HCEC 1CT (cell line): ENCODE data around the gene BMPER.
A peak's percentile ranks its signal among the peaks of the same experiment; 100 is the strongest.

Source experiments
- DNase-seq: peaks from one replicate; pipeline ENCODE4 v3.0.0-alpha.2; 2017

The BMPER gene

DNA sequence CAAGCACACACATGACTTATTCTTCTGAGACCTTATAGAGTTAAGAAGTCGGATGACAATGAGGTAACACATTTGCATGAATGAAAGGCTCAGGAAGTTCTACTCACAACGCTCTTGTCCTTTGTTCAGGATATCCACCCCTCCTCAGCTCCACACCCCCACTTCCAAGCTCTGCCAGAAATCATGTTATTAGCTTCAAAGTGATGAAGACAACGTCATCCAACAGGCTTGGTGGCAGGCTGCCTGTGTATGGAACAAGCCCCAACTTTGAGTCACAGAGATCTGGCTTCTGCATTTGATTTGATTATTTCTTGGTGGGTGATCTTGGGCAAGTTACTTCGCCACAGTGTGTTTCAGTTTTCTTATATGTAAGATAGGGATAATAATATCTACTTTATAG lies 12.4 kb upstream of the BMPER start:
- no peak for DNase-seq

DNA sequence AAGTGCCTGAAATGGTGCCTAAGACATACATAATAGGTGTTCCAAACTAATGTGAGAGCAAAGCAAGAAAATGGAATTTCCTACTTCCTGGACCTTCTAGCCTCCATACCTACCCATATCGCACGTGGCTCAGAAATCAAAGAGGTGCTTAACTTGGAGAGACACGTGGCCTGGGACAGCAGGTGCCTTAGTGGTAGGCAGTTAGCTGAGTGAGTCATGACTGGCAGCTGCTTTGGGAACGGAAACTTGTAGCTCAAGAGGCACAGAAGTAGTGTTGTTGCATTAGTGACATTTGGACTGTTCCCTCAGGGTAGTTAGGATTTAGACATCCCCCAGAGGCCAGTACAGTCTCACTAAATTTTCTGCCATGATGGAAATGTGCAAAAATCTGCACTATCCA lies 12.0 kb upstream of the BMPER start:
- no peak for DNase-seq

DNA sequence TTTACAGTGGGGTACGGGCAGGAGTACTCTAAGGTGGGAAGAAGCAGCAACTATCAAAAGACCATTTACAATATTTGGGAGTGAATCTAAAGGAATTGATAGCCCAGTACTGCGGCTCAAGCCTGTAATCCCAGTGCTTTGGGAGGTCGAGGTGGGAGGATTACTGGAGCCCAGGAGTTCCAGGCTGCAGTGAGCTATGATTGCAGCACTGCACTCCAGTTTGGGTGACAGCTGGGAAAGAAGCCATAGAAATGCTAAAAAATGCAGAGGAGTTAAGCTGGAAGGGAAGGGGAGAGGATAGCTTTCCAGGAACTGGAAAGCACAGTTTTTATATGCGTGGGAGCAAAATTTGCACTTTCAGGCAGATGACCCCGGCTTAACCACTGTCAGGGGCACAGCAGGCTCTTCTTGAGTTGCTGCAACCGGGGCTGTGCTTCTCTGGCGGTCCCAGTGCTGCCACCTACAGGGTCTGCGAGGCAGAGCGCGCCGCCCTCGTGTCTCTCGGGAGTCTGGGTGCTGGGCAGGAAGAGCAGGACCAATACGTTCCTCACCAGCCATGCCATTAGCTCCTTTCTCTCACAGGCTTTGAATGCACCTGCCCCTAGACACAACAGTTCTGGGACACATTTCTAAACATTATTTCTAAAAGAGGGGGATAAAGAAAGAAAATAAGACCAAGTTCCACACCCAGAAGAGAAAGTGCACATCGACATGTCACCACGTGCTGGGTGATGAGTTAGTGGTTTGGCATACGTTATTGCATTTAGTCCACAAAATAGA lies 10.1 kb upstream of the BMPER start:
- DNase-seq = peak; percentile 76

DNA sequence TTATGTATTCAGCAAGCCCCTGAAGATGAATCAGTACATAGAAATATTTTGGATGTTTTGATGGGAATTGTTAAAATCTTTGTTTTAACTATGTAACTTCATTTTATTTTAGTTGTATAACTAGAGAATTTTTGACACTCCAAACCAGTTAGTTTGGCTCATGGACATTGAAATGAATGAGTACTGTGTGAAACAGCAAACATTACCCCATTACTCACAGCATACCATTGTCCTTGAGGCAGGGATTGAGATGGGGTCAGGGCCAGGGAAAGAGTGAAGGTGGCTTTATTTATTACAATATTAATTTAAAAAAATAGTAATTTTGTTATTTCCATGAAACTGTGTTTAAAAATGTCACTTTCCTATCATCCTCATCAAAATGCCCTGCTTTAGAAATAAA lies 4.8 kb upstream of the BMPER start:
- peak; percentile 61 for DNase-seq

DNA sequence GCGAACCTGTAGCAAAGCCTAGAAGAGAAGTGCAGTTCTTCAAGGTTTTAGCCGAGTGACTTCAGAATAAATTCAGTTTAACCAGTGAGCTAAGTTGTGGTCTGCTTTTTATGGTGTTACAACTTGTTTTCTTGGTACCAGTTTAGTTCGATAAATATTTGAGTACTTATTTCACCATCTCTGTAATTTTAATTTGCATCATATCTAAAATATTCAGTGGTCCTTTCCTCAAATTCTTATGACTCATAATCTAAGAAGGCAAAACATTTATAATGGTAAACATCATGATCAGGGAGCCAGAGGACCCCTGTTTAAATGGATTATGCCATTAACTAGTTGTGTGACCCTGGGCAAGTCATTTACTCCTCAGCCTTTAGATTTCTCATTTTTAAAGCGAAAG lies 4.1 kb upstream of the BMPER start:
- peak; percentile 67 for DNase-seq

DNA sequence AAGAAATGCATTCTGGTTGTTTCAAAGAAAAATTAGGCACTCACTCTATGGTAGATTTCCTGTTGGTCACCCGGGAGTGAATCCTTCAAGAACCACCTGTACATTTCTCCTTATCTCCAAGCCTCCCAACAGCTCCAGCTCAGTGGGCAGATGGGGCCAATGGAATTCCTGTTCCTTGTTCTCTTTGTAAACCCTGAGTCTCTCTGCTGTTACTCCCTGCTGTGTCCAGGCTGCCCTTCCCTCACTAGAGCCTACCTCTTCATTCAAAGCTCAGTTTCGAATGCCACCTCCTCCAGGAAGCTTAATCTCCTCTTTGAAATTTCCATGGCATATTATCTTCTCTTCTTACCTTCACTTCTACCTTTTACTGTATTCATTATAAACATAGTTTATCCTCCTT lies 3.5 kb upstream of the BMPER start:
- DNase-seq = no peak

DNA sequence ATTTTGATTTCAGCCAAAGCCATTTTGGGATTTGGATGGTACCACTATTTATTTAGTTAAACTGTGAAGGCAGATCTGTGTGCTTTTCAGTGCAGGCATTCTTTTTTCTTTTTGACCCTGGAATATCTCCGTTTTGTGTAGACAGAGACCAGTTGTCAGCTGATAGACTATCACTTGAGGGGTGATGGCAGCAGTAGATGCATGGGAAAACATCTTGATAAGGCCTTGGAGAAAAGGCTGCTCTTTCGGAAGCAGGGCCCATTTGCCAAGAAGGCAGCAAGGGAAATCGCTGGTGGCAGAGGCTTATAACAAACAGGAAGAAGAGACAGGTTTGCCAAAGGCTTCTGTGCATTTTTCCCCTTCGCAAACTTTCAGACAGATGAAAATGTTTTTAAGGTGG lies 2.6 kb upstream of the BMPER start:
- no peak for DNase-seq

DNA sequence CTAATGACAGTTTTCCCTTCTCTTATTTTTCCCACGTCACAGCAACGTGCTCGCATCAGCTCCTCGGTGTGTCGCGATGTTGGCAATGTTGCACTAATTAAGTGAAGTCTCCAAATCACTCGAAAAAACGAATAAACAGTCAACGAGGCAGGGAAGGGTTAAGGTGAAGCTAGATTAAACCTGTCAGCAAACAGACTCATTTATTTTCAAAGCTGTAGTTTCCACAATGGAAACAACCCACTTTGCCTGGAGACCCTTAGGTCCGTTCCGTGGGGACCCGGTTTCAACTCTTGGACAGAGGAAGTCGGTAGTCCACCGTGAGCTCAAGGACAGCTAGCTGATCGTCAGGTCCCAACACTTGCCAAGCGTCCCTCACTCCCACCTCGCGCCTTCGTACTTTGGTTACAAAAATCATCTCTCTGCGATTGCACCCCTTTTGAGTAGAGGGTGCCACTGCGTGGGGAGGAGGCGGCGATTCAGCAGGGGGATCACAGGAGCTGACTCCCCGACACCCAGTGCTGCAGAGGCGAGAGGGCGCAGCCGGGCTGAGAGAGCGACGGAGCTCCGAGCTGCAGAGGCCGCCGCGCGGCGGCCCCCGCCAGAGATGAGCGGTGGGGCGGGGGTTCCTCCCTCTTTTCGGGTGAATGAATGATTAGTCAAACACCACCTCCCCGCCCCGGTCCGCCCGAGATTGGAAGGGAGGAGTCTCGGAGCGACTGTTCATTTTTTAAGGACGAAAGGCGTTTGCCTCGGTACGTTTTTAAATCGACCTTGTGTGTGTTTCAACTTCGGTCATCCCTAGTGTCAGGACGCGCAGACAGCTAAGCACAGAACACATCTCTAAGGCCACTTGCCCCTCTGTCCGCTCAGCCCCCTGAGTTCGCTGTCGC lies 1.3 kb upstream of the BMPER start:
- DNase-seq = peak; percentile 81

DNA sequence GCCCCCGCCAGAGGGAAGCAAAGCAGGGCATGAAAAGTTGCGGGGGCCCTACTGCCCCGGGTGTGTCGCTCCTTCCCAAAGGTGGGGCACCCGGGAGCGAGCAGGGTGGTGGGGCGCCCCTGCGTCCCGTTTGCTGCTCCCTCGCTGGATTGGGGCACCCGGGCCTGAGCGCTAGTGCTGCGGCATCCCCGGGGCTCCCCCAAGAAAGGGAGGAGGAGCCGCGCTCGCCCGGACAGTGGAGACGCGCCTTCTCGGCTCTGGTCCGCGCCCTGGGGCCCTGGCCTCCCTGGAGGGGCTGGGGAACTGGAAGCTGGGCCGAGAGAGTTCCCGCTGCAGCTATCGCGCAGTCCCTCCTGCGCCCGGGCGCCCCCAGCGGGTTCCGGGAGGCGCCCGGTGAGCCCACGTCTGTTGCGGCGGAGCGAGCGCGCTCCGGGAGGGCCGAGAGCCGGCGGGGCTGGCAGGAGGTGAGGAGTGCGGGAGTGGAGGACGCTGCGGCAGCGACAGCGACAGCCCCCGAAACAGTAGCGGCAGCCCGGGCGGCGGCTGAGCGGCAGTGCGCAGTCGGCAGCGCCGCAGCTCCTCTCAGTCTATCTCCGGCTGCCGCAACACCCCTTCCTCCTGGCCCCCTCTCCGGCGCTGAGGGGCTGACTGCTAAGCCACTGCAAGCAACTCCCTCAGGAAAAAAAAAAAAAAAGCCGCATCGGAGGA lies 504 bp upstream of the BMPER start:
- DNase-seq = peak; percentile 78

DNA sequence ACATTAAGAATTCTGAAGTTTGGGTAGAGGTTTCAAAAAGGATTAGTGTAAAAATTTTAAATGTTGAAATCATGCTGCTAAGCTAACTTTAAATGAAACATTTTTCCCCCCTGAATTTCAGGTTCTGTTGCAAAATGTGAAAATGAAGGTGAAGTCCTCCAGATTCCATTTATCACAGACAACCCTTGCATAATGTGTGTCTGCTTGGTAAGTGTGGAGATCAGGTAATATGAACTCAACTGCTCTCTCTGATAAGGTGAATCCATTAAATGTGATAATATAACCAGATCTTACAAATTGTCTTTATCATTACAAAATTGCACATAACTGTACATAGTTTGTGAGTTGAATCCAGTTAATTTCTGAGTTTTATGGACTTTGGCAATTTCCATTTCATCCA lies 1.4 kb downstream of the BMPER start:
- DNase-seq = no peak

DNA sequence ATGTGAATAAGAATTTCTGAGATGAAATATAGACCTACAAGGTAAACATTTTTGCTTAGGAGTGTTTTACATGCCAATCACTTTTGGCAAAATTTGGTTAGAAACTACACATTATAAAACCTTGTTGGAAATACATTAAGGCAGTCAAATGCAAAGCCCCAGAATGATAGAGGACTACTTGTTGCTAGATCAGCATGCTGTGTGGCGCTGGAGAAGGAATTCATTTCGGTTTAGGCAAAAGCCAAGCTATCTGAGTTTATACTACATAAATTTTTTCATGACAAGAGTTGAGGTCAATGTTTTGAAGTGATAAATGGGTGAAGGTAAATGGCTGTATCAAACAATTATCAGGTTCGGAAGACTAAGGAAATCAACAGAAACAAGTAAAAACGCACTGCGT lies 2.3 kb downstream of the BMPER start:
- no peak for DNase-seq

DNA sequence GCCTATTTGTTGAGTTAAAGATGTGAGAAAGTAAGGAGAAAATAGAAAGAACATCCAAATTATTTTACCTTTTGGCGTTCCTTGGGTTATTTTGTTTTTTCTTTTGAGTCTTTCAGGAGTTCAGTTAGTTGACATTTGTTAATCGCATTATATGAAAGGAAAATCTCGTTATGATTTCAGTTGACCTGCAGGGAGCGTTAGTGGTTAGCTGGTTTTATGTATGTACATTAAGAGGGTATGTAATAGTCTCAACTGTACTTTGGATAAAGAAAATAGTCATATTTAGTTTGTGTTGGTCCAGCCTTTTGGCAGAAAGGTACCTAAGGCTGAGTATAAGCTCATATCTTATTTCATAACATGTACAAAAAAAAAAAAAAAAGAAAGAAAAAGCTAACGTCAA lies 4.0 kb downstream of the BMPER start:
- no peak for DNase-seq

DNA sequence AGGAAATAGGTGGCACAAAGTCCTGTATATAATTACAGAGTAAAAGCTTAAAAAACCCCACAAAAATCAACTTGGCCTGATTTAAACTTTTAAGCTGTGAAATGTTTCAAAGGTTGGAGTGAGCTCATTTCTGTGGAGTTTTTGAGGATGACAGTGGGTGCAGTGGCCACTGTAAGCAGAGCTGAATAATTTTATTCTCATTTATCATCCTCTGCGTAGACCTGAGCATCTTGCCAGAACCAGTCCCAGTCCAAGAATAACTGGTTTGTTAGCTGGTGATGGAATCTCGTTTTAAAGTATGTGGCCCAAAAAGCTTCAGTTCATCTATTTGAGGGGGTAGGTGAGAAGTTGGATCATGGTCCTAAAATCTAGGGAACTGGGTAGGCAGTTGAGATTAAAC lies 4.4 kb downstream of the BMPER start:
- no peak for DNase-seq

DNA sequence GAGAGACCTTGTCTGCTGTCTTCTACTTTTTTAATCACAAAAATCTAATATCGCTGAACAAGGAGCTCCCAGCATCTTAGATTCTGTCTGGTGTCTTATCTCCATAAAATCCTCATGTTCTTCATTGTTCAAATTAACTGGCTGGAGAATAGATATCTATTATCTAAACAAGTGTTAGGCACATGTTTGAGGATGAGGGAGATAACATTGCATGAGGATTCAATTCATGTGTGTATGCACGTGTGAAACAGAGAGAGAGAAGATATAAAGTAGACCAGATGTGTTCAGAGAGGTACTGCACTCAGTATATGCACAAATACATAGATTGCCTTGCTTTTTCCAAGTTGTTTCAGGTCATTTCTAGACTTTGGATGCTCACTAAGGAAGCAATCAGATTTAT lies 5.4 kb downstream of the BMPER start:
- no peak for DNase-seq

DNA sequence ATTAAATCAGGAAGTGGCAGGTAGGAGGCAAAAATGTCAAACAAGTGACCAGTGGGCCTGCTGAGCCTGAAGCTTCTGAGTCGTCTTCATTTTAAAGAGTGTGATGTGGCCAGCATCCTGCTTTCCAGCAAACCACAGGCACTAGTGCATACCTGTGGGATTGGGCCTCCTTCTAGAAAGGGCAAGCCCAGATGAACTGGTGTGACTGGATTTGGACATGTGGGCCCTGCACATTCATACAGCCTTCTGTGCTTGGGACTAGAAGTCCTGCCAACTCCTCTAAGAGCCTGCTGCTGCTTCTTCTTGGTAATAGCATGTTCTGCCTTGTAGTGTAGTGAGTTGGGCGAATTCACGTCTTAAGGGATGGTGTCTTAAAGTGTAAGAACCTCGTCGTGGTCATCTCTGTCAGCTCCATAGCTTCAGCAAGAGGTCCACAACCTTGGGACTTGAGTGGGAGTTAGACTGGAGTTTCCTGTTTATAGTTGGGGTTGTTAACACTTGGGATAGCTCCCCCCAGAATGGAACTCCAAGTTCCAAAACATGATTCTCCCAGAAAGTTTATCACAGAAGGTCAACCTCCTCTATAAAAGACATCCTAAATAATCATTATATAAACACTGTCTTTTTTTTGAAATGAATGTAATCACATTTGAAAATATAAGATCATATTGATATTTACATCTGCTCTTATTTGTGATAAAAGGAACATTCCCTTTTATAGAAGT lies 11.2 kb downstream of the BMPER start:
- DNase-seq = peak; percentile 43

DNA sequence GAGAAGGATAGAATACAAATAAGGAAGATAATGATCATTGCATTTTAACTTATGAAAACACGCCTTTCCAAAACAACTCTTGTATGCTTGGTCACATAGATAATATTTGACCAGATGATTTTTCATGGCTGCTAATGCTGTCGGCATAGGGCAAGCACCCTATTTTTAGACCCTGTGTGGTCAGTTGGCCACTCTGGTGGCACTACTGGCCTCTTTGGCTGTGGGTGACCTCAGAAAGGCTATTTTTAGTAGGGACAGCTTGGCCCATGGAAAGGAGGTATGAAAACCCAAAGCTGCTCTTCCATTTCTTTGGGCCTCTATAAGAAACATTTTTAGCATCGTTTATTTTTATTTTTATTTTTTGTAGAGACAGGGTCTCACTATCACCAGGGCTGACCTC lies 12.3 kb downstream of the BMPER start:
- DNase-seq = no peak

DNA sequence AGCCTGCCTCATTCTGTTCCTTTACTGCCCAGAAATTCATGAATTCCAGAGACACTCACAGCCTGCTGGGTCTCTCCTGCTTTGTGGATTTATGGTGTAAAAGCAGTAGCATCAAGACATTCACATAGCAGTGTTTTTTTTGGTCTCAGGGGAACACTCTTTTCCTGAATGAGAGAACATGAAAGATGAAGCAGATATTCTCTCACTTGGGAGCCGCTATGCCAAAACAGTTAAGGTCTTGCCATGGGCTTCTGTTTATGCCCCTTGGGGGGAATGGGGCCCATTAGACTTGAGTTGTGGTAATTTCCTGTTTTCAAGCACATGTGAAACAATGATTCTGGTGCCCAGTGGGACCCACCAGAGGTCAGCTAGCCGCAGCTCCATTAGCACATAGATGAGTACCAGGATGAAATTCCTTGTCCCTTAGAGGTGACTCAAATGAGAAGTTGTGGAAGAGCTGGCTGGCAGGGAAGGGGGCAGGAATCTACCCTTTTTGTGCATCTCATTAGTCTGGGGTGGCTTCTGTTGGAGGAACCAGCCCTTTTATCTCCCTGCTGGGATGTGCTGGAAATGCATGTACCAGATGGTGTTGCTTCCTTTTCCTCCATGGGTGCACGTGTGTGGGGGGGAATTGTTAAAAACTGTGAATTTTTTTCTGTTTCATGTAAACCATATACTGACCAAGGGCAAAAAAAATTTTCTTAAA lies 13.3 kb downstream of the BMPER start:
- no peak for DNase-seq

DNA sequence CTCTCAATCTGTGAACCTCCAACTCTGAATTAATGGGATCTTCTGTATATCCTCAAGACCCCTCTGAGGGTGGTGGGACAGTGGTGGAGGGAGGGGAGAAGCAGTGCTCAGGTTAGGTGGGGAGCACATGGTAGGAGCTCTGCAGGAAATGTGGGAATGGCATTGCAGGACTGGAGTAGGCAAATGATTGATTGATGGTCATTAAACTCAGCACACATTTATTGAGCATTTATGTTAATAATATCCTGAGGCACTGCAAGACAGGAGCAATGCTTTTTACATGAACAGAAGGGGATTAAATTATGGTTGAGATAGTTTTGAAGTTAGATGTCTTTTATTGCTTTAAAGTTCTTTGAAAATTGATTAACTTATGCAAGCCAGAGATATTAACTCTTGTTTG lies 14.1 kb downstream of the BMPER start:
- DNase-seq = no peak

DNA sequence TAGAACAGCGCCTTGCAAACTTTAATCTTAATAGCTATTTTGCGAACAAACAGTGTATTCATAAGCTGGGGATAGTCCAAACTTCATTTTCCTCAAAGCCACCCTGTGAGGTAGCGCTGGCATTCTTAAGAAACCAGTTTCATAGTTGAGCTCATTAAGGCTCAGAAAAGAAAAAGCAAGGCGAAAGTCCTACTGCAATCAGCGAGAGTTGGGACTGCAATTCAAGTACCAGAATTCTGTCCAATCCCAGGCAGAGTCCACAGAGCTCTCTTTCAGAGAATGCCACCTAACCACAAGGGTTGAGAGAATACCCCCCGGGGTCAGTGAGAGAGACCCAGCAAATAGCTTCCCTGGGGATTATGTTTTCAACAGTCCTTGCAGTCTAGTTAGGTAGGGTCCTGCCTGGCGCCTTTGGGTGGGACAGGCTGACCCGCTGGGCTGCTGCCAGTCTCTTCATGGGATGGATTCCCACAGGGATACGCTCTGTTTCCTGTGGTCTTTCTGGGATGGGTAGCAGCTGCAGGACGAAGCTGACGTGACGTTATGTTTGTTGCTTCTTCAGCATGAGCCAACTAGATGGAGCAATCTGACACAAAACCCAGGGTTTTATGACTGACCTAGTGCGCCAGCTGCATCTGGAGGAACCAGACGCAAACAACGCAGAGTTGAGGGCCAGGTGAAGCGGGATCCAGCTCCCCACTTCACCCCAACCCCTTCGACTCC lies 16.0 kb downstream of the BMPER start:
- DNase-seq = peak; percentile 86

DNA sequence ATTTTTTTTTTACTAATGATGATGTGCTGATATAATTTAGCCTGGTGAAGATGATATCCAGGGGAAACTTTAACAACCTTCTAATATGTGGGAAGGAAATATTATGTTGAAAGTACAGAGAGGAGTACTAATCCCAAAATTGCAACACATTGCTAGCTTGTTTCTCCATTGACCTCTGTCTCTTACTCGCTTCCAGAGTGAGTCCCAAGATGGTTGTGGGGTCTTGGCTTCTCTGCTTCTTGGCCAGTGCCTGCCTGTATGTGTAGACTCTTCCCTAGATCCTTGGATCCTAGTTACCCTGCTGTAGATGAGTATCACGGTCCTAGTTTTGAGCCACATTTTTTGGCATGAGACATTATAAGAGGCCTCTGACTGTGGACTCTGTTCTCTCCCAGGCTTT lies 17.5 kb downstream of the BMPER start:
- DNase-seq = no peak

DNA sequence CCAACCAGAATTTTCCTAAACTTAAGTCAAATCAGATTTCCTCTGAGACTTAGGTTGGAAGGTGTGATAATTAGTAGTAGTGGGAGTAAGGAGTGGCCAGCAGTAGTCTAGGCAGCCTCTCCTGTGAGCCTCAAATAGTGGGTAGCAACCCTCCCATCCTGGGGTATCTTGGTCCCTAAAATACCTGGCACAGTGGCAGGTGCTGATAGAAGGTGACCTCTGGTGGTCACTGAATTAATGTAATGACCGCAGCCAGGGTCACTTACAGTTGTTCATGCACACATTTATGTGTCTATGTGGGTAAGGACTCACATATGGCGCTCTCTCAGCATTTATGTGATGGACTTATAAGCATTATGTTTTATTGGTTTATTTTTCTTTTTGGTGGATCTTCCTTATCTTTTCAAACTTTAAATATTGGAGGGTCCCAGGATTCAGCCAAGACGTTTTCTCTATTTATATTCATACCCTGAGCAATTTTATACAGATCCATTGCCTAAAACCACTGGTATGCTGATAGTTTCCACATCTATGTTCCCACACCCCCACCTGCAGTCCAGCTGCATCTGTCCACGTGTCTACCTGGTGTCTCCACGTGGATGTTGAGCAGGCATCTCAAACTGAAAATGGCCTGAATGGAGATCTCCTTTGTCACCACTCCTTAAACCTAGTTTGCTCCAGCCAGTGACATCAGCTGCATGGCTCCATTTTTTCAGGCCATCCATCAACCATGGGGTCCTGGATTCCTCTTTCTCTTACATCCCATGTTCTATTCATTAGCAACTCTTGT lies 18.3 kb downstream of the BMPER start:
- DNase-seq = no peak
